Glomerular visceral epithelial cell (primary cell): ENCODE data around the gene MTAP.

Experiments
- DNase-seq: peaks from one replicate; pipeline ENCODE4 v3.0.0-alpha.2; 2016; ENCODE audit errors: extremely low spot score

Gene MTAP

DNA sequence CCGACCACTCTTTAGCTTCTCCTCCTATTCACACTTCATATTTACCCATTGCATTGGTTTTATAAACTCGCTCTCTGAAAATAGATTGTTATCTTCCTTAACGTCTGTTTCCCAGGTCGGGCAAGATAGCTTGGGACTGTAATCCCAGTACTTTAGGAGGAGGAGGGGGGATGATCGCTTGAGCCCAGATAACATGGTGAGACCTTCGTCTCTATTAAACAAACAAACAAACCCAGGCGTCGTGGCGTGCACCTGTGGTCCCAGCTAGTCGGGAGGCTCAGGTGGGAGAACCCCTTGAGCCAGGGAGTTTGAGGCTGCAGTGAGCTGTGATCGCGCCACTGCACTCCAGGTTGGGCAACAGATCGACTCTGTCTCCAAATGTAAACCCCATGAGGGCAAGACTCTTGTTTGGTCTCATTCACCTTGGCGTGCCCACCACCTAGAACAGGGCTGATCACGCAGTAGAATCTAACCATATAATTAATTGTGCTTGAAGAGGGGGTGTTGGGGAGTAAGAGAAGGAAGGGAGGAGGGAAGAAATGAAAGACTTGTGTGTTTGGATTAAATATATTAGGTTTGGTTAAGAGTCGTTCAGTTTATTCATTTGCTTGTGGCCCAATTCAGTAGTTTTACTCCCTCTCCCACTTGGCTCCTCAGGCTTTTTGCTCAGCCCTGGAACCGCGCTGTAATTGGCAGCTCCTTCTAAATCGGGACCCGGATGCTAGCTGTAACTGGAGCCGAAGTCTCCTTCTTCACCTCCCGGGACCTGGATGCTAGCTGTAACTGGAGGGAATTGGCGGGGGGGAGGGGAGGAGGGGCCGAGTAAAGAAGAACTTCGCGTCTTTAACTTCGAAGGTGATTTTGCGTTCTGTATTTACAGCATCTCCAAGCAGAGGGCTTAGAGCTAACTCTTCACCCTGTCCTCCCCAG is 166.8 kb downstream of the MTAP start:
- DNase-seq: no peak

DNA sequence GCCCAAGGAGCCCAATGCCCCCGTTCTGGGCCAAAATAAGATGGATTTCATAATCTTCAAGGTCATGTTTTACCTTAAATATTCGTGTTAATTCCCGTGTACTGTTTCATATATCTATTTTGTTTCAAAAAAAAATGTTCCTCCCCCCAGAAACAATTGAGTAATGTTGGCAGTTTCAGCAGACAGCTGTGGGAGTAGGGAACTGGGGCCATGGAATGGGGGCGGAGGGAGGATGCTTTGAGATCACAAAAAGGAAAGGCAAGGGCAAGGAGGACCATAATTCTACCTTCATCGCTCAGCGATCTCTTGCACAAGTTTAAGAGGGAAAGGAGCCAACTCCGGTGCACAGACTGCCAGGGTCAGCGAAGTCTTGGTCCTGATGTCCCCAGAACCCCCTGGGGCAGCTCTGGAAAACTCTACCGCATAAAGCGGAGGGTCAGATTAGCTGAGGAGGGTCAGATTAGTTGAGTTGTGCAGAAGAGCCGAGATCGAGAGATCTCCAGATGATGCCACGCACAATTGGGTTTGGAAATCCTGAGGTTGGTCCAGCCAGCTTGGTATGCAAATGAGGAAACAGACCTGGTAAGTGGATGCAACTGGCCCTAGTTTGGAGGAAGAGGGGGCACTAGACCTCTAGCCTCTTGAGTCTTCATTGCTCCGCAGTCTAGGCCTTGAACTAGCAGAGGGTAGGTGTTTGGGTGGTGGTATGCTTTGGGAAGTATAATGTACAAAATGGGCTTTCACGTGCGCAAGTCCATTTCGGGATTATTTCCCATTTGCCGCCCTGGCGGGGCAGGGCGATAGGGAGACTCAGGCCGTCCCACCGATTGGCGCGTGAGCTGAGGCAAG is 167.7 kb downstream of the MTAP start:
- DNase-seq: no peak

DNA sequence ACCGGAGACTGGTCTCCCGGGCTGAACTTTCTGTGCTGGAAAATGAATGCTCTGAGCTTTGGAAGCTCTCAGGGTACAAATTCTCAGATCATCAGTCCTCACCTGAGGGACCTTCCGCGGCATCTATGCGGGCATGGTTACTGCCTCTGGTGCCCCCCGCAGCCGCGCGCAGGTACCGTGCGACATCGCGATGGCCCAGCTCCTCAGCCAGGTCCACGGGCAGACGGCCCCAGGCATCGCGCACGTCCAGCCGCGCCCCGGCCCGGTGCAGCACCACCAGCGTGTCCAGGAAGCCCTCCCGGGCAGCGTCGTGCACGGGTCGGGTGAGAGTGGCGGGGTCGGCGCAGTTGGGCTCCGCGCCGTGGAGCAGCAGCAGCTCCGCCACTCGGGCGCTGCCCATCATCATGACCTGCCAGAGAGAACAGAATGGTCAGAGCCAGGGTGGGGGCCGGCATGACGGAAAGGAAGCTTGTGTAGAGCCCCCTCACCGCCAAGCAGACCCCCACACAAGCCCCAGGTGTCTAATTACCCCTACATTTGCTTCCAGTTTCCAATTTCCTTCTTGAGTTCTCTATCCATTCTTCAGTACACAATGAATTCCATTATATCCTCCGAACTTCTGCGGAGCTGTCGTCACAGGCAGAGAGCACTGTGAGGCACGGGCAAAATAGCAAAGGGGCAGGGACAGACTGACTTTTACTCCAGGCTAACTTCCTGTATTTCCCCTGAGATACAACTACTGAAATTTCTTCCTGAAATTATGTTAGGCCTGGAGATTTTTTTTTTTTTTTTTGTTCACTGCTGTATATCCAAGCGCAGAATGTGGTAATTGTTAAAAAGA is 168.6 kb downstream of the MTAP start:
- DNase-seq: no peak

DNA sequence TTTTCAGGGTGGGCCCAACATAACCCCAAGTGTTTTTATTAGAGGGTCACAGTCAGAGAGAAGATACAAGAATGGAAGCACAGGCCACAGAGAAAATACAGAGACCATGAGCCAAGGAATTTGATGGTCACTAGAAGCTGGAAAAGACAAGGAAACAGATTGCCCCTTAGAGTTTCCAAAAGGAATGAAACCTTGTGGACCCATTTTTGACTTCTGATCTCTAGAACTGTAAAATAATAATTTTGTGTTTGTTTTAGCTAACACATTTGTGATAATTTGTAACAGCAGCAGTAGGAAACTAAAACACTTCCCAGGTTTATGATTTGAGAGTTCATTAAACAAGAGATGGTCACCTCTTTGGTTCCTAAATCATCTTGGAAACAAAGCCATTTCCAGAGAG is 169.9 kb downstream of the MTAP start:
- no peak for DNase-seq

DNA sequence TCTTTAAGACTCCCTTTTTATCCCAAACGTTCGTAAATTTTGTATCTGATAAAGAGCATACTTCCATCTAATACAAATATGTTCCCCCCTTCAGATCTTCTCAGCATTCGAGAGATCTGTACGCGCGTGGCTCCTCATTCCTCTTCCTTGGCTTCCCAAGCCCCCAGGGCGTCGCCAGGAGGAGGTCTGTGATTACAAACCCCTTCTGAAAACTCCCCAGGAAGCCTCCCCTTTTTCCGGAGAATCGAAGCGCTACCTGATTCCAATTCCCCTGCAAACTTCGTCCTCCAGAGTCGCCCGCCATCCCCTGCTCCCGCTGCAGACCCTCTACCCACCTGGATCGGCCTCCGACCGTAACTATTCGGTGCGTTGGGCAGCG is 171.9 kb downstream of the MTAP start:
- peak; percentile 47 for DNase-seq

DNA sequence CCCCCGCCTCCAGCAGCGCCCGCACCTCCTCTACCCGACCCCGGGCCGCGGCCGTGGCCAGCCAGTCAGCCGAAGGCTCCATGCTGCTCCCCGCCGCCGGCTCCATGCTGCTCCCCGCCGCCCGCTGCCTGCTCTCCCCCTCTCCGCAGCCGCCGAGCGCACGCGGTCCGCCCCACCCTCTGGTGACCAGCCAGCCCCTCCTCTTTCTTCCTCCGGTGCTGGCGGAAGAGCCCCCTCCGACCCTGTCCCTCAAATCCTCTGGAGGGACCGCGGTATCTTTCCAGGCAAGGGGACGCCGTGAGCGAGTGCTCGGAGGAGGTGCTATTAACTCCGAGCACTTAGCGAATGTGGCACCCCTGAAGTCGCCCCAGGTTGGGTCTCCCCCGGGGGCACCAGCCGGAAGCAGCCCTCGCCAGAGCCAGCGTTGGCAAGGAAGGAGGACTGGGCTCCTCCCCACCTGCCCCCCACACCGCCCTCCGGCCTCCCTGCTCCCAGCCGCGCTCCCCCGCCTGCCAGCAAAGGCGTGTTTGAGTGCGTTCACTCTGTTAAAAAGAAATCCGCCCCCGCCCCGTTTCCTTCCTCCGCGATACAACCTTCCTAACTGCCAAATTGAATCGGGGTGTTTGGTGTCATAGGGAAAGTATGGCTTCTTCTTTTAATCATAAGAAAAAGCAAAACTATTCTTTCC is 172.4 kb downstream of the MTAP start:
- DNase-seq: peak; percentile 95

DNA sequence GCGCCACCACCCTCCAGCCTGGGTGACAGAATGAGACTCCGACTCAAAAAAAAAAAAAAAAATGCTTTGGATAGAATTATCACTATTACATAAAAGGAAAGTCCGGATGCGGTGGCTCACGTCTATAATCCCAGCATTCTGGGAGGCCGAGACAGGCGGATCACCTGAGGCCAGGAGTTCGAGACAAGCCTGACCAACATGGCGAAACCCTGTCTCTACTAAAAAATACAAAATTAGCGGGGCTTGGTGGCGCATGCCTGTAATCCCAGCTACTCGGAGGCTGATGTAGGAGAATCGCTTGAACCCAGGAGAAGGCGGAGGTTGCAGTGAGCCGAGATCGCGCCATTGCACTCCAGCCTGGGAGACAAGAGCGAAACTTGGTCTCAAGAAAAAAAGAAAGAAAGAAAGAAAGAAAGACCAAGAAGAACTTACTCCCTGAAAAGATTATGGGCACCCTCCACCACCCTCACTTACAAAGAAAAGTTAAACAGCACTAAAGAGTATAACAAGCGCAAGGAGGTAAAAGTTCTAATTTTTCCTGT is 174.0 kb downstream of the MTAP start:
- no peak for DNase-seq

DNA sequence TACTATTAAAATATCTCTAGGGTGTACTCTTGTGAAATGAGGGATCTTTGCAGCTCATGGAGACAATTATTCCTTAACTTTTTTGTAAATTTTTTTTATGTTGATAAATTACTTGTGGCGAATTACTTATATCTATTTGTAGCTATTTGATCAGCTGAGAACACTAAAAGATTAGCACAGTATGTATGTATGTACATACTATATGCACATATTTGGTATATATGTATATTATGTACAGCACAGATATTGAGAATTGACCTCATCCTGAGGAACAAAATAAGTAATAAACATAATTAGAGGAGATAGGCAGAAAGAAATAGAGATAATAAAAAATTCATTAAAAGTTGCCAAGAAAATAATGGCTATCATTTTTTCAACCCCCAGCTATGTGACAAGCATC is 180.0 kb downstream of the MTAP start:
- DNase-seq: no peak

DNA sequence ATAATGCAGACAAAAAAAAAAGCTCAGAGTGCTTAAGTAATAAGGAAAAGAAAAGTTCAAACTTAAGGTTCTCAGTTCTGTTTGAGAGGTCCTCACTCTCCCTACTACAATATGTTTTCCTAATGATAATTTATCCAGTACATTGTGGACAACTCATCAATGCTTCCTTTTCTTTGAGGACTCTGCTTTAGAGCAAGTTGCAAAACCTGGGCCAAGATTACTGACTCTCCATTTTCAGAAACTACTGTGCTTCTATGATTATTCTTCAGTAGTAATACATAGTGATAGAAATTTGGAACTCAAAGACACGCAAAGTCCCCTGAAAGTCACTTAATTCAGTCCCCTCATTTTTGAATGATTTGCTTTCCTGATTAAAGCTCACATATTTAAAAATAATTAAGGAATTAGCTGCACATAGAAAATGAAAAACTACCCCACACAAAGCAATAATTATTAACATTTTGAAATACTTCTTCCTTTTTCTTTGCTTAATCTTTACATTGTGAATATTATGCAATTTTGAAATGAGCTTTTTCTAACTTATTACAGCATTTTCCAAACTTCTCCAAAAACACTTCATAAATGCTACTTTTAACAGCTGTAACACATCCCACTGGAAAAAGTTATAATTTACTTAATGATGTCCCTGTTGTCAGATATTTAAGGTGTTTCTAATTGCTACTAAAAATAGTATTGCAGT is 180.6 kb downstream of the MTAP start:
- DNase-seq: no peak

DNA sequence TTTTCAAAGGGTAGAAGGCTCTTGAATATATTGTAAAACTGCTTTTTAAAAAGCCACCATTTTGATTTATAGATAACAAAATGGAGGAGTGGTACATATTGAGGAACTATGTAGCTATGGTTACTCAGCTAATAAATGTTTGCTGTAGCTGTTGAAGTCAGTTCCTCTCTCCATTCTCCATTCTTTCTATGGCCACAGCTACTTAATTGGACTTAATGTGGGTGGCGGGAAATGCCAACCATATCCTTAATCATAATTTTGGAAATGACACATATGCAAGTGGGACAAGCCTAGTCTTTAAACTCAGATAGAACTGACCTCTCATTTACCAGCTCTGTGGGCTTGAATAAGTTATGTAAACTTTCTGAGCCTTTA is 181.1 kb downstream of the MTAP start:
- DNase-seq: no peak

DNA sequence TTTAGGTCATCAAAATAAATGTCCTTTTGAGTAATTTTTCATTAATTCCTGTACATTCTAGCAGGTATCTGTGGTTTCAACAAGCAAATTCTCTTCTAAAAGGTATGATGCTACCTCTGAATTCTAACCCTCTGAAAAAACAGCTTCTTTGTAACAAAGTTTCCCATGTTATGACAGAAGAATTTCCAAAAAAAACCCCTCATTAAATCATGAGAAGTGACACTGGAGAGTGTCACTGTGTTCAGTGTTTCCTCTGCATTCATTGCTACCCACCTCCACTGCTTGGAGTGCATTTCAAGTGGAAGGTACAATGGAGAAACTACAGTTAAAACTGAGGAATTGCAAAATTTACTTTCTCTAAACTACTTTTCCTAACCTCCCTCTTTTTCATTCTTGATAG is 181.7 kb downstream of the MTAP start:
- DNase-seq: no peak

DNA sequence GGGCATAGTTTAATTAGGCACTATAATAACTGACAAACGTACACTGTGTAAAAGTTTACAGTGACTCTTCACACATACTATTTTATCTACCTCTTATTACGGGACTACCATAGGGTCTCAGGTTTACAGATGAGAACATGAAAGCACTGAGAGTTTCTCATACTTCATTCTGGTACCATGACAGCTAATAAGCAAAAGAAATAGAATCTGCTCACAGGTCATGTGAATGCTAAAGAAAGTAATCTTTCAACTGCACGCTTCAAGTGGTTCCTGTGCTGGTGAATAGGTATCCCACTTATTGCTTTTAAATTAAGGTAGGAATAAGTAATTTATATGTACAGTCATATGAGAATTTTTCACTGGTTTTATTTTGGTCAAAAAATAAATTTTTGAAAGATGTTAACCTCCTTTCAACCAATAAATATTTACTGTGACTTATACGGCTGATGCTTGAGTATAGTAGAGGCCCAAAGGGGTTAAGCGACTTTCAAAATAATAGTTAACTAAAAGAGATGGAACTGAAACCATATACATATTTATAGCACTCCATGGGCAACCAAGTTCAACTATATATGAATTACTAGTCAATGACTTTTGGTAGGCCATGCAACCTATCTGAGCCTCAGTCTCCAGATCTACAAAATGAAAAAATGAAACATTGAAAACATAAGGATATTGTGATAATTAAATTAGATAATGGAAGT is 183.7 kb downstream of the MTAP start:
- DNase-seq: no peak
